B cell (primary cell): ENCODE results near the gene MEX3A. TPM values are rescaled to one million over a fixed set of nuclear protein-coding genes. Genes with fewer than 3 reads are reported as not detected.

Source experiments
- ATAC-seq: fragments of 200-7000 bp; cut with Tn5 transposase; one replicate; pipeline ENCODE4 v1.10.0; 2021; ENCODE audit warnings: low read depth, mild to moderate bottlenecking, moderate number of reproducible peaks, moderate library complexity
- CTCF ChIA-PET: fragments of 350-600 bp; sonication (Branson Sonifier 250); formaldehyde crosslinking; loops from one replicate; lab custom pipeline; 2021; ENCODE audit warnings: antibody characterized with exemption, inconsistent platforms; lab: Charles Lee
- POLR2A ChIA-PET: fragments of 350-600 bp; sonication (Branson Sonifier 250); formaldehyde crosslinking; loops from one replicate; lab custom pipeline; 2021; ENCODE audit warnings: antibody characterized with exemption; lab: Charles Lee
- DNase-seq: peaks from one replicate; pipeline ENCODE4 v3.0.0; 2013
- H2AFZ ChIP-seq: 2 replicates; pipeline ENCODE4 v1.6.1; 2012; ENCODE audit warnings: mild to moderate bottlenecking, low read depth, low read length; ENCODE audit not compliant: insufficient read depth, poor library complexity, severe bottlenecking
- H3K27ac ChIP-seq, 2 donors: 1 replicate in 1 of 2; 2 replicates in 1 of 2; pipeline ENCODE4 v1.5.1; 2012 to 2013; ENCODE audit warnings: low read length in 2 of 2, mild to moderate bottlenecking in 2 of 2, moderate library complexity in 1 of 2
- H3K27me3 ChIP-seq, 4 experiments: fragments of 200-600 bp in 1 of 4; sonication (generic) in 1 of 4; replicated peaks in 1 of 4; 1 replicate in 2 of 4; 2 replicates in 2 of 4; pipeline versions ENCODE4 v1.6.1 to v1.7.0; 2013 to 2016; ENCODE audit warnings: low read length in 3 of 4, mild to moderate bottlenecking in 2 of 4, mixed read lengths in 1 of 4, moderate library complexity in 1 of 4; ENCODE audit not compliant: insufficient read depth in 4 of 4, control insufficient read depth in 3 of 4; ENCODE audit errors: control extremely low read depth in 1 of 4
- H3K36me3 ChIP-seq, 2 experiments: replicated peaks in 1 of 2; 1 replicate in 1 of 2; 2 replicates in 1 of 2; pipeline versions ENCODE4 v1.6.1 to v1.7.1; 2013; ENCODE audit warnings: low read length in 1 of 2; ENCODE audit not compliant: insufficient read depth in 2 of 2, control insufficient read depth in 1 of 2; ENCODE audit errors: control extremely low read depth in 1 of 2, extremely low read depth in 1 of 2
- H3K4me1 ChIP-seq, 2 donors: fragments of 200-600 bp in 1 of 2; sonication (generic) in 1 of 2; 1 replicate in 1 of 2; 2 replicates in 1 of 2; pipeline versions ENCODE4 v1.5.1 to v1.6.1; 2013 to 2017; ENCODE audit warnings: low read length in 2 of 2; ENCODE audit not compliant: control insufficient read depth in 2 of 2, insufficient read depth in 2 of 2
- H3K4me2 ChIP-seq: replicated peaks from 2 replicates; pipeline ENCODE3; 2012; ENCODE audit warnings: mild to moderate bottlenecking, low read depth, low read length; ENCODE audit not compliant: poor library complexity, severe bottlenecking
- H3K4me3 ChIP-seq, 5 experiments: fragments of 200-600 bp in 1 of 5; sonication (generic) in 1 of 5; 1 replicate in 3 of 5; 2 replicates in 2 of 5; pipeline versions ENCODE4 v1.5.1 to v1.7.0; 2011 to 2016; ENCODE audit warnings: low read length in 4 of 5, mild to moderate bottlenecking in 4 of 5, low read depth in 2 of 5, control low read depth in 1 of 5, moderate library complexity in 1 of 5; ENCODE audit not compliant: insufficient read depth in 1 of 5; ENCODE audit errors: control extremely low read depth in 1 of 5, extremely low read depth in 1 of 5
- H3K79me2 ChIP-seq: fragments of 200-600 bp; sonication (generic); one replicate; pipeline ENCODE4 v1.6.0; 2016; ENCODE audit warnings: low read length; ENCODE audit not compliant: control insufficient read depth, insufficient read depth
- H3K9ac ChIP-seq: fragments of 200-600 bp; sonication (generic); 2 replicates; pipeline ENCODE4 v1.6.1; 2017; ENCODE audit warnings: mild to moderate bottlenecking, low read length, moderate library complexity
- H3K9me3 ChIP-seq, 3 donors: one replicate each; pipeline versions ENCODE4 v1.6.1 to v1.7.1; 2013; ENCODE audit warnings: low read length in 2 of 3; ENCODE audit not compliant: control insufficient read depth in 2 of 3, insufficient read depth in 1 of 3; ENCODE audit errors: control extremely low read depth in 1 of 3
- H4K20me1 ChIP-seq: 2 replicates; pipeline ENCODE4 v1.6.0; 2012; ENCODE audit warnings: mild to moderate bottlenecking, low read length; ENCODE audit not compliant: insufficient read depth, control insufficient read depth, poor library complexity, severe bottlenecking
- H3K27ac Mint-ChIP-seq: one replicate; pipeline ENCODE4 v1.8.0; 2021; ENCODE audit warnings: mixed read lengths
- H3K27me3 Mint-ChIP-seq: one replicate; pipeline ENCODE4 v1.8.0; 2021; ENCODE audit warnings: mixed read lengths
- H3K4me1 Mint-ChIP-seq: one replicate; pipeline ENCODE4 v1.8.0; 2021; ENCODE audit warnings: mixed read lengths
- H3K4me3 Mint-ChIP-seq: one replicate; pipeline ENCODE4 v1.8.0; 2021; ENCODE audit warnings: mixed read lengths
- H3K9me3 Mint-ChIP-seq: one replicate; pipeline ENCODE4 v1.8.0; 2022; ENCODE audit warnings: mixed read lengths; ENCODE audit not compliant: insufficient read depth
- EZH2 ChIP-seq: IDR thresholded peaks from 2 replicates; pipeline ENCODE4 v1.6.1; 2012; ENCODE audit warnings: borderline replicate concordance, low read depth, mild to moderate bottlenecking, moderate library complexity, low read length; ENCODE audit not compliant: insufficient read depth, poor library complexity, severe bottlenecking
- WGBS: methylation state at CpG from one replicate; pipeline ENCODE4 v1.1.5; 2013; ENCODE audit warnings: missing lambda C conversion rate; ENCODE audit not compliant: insufficient coverage; 5-methylcytosine and 5-hydroxymethylcytosine counted together
- intact Hi-C: fragments of 100-400 bp; cut with micrococcal nuclease; formaldehyde crosslinking; loops from one replicate; pipeline ENCODE4 v1.10.0; 2022
- polyA plus RNA-seq: library from polyadenylated mRNA; depleted of rRNA; stranded (reverse); fragments of >200 nt; gene quantifications from 2 replicates; pipeline ENCODE4 v1.2.3, GENCODE V29; 2012
- total RNA-seq, 2 donors: library from RNA; stranded (reverse); fragments of 120-200 nt in 1 of 2; gene quantifications; 1 replicate in 1 of 2; 2 replicates in 1 of 2; pipeline versions ENCODE4 v1.2.3 to v1.2.4, GENCODE V29; 2013 to 2022
- TF ChIP-seq, protein P1 (sequence below): fragments of 200-600 bp; IDR thresholded peaks from one replicate; pipeline ENCODE4 v1.8.0; 2022; ENCODE audit warnings: antibody characterized with exemption, mild to moderate bottlenecking

The MEX3A gene
- total and polyA plus RNA-seq, 2 donors (not counting 1 experiment from before 2014, with no cell fraction given), result 0.27 to 1.1 TPM

DNA sequence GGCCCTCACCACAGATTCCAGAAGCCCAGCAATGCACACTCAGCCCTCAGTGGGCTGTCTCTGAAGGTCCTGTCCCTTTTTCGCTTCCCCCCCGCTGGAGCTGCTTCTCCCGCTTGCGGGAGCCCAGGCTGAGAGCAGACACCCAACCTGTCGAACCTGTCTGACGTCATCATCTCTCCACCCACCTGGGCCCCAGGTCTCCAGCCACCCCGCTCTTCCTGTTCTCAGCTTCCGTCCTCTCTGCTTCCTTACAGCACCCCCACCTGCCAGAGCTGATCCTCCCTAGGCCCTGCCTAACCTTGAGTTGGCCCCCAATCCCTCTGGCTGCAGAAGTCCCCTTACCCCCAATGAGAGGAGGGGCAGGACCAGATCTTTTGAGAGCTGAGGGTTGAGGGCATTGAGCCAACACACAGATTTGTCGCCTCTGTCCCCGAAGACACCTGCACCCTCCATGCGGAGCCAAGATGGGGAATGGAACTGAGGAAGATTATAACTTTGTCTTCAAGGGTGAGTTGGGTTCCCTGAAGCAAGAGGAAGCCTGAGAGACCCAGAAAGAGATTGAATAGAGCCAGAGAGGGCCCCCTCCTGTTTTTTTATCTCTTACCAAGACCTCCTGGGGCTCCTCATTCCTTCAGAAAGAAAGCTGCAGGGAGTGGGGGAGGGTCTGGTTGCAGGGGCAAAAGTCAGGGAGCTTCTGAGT, 21.2 kb downstream of the MEX3A start, which contains the start of gene RAB25:
RAB25 (plus strand) TSS at position 224 of the 700 bp plus-strand sequence; CDS start at position 465, 241 bp downstream.
- Mint-ChIP-seq H3K4me1 (peaks cover 5% of the 10 kb centered on the region), H3K4me3 (no peak within 1 kb of the TSS), H3K27ac (no peak within 1 kb of the TSS), H3K27me3 (no peaks in the 10 kb centered on the region), H3K9me3 (no peaks in the 10 kb centered on the region)
- peak; percentile 15 for DNase-seq
- ChIA-PET CTCF (no interaction called here), POLR2A (no interaction called here)
- no peak within 1 kb of the TSS for H3K4me2 ChIP-seq
- no peak within 1 kb of the TSS for H3K4me3 ChIP-seq
- peaks cover 0 to 5% of the 10 kb centered on the region in 2 experiments for H3K36me3 ChIP-seq
- no peak within 1 kb of the TSS for H3K9ac ChIP-seq
- WGBS, result 90% methylated on average over 7 of the region's 11 CpGs
- no peaks in the 10 kb centered on the region for H3K9me3 ChIP-seq
- H4K20me1 ChIP-seq, result no peaks in the 10 kb centered on the region
- peaks cover 0 to 3% of the 10 kb centered on the region in 2 donors for H3K4me1 ChIP-seq
- ATAC-seq, result no peak
- intact Hi-C loops, result no loop called here
- H3K79me2 ChIP-seq, result no peaks in the 10 kb centered on the region
- TF ChIP-seq EZH2, result no peak
- TF ChIP-seq, protein P1, sequence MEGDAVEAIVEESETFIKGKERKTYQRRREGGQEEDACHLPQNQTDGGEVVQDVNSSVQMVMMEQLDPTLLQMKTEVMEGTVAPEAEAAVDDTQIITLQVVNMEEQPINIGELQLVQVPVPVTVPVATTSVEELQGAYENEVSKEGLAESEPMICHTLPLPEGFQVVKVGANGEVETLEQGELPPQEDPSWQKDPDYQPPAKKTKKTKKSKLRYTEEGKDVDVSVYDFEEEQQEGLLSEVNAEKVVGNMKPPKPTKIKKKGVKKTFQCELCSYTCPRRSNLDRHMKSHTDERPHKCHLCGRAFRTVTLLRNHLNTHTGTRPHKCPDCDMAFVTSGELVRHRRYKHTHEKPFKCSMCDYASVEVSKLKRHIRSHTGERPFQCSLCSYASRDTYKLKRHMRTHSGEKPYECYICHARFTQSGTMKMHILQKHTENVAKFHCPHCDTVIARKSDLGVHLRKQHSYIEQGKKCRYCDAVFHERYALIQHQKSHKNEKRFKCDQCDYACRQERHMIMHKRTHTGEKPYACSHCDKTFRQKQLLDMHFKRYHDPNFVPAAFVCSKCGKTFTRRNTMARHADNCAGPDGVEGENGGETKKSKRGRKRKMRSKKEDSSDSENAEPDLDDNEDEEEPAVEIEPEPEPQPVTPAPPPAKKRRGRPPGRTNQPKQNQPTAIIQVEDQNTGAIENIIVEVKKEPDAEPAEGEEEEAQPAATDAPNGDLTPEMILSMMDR, result no peak
- no peak within 1 kb of the TSS for H2AFZ ChIP-seq
- H3K27me3 ChIP-seq, result no peaks in the 10 kb centered on the region
- H3K27ac ChIP-seq, result no peak within 1 kb of the TSS

DNA sequence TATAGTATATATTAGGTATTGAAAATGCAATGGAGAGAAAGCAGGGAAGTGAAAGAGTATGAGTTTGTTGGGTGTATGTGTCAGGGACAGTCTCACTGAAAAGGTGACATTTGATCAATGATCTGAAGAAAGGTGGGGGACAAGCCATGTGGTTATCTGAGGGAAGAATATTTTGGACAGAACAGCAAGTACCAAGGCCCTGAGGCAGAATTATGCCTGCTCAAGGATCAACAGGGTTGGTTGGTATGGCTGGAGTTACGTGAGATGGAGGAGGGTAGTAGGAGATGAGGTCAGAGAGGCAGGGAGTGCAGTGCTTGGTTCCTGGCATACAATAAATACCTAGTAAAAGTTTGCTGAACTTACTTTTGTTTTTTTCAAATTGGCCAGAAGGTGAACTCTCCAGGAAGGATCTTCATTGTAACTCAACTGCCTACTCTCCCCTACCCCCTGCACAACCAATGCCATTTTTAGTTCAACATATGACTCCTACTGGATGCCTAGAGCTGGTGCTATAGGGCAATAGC, 25.9 kb downstream of the MEX3A start:
- intact Hi-C loops, result no loop called here
- POLR2A ChIA-PET, result interaction anchor here (0.6 kb wide), 1 partner anchor 112 kb away, joined by 3 read pairs; no protein-coding TSS in a partner anchor
- Histone ChIP-seq H3K27ac (no peak overlapping the region), H3K9me3 (no peaks in the 10 kb centered on the region), H3K79me2 (peaks cover 12% of the 10 kb centered on the region), H3K4me2 (no peak overlapping the region), H2AFZ (no peak overlapping the region), H3K4me1 (peaks cover 8 to 24% of the 10 kb centered on the region in 2 donors), H3K36me3 (peaks cover 0 to 5% of the 10 kb centered on the region in 2 experiments), H3K9ac (no peak overlapping the region), H3K27me3 (no peaks in the 10 kb centered on the region), H4K20me1 (no peaks in the 10 kb centered on the region), H3K4me3 (no peak overlapping the region)
- no peak for ATAC-seq
- peaks cover 30% of the 10 kb centered on the region for H3K4me1 Mint-ChIP-seq
- no CpG with 5 or more reads among the region's 1 CpG for WGBS
- CTCF ChIA-PET, result no interaction called here
- no peaks in the 10 kb centered on the region for H3K27me3 Mint-ChIP-seq
- peak overlapping the region; percentile 45 for H3K4me3 Mint-ChIP-seq
- H3K9me3 Mint-ChIP-seq, result no peaks in the 10 kb centered on the region
- TF ChIP-seq, protein P1, result no peak
- no peak for TF ChIP-seq EZH2
- peak; percentile 5 for DNase-seq
- peak overlapping the region; percentile 56 for H3K27ac Mint-ChIP-seq
